ENCODE measurements around the gene VPS36.
A peak's percentile ranks its signal among the peaks of the same experiment; 100 is the strongest.

VPS36 gene

DNA sequence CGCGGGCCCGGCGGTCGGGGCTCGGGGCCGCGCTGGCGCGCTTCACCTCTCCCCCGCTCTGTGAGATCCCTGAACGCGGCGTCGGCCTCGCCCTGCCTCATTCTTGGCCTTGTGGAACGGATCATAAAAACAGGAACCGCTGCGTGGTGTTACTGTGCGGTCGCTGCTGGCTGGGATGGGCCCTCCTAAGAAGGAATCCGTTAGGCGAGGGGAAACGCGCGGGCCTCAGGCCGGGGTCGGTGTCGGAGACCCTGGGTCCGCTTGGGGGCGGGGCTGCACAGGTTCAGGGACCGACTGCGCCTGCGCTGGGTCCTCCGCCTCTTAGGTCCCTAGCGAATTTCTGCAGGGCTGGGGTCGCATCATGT lies 5.2 kb upstream of the VPS36 start:
- peak overlapping the region; percentile 91 for H3K4me3 ChIP-seq (ENCODE audit: low read depth, low read length)
- TF ChIP-seq, protein P1, sequence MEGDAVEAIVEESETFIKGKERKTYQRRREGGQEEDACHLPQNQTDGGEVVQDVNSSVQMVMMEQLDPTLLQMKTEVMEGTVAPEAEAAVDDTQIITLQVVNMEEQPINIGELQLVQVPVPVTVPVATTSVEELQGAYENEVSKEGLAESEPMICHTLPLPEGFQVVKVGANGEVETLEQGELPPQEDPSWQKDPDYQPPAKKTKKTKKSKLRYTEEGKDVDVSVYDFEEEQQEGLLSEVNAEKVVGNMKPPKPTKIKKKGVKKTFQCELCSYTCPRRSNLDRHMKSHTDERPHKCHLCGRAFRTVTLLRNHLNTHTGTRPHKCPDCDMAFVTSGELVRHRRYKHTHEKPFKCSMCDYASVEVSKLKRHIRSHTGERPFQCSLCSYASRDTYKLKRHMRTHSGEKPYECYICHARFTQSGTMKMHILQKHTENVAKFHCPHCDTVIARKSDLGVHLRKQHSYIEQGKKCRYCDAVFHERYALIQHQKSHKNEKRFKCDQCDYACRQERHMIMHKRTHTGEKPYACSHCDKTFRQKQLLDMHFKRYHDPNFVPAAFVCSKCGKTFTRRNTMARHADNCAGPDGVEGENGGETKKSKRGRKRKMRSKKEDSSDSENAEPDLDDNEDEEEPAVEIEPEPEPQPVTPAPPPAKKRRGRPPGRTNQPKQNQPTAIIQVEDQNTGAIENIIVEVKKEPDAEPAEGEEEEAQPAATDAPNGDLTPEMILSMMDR (IDR thresholded peaks at IDR 0.05; ENCODE audit: low read depth, low read length), result no peak

DNA sequence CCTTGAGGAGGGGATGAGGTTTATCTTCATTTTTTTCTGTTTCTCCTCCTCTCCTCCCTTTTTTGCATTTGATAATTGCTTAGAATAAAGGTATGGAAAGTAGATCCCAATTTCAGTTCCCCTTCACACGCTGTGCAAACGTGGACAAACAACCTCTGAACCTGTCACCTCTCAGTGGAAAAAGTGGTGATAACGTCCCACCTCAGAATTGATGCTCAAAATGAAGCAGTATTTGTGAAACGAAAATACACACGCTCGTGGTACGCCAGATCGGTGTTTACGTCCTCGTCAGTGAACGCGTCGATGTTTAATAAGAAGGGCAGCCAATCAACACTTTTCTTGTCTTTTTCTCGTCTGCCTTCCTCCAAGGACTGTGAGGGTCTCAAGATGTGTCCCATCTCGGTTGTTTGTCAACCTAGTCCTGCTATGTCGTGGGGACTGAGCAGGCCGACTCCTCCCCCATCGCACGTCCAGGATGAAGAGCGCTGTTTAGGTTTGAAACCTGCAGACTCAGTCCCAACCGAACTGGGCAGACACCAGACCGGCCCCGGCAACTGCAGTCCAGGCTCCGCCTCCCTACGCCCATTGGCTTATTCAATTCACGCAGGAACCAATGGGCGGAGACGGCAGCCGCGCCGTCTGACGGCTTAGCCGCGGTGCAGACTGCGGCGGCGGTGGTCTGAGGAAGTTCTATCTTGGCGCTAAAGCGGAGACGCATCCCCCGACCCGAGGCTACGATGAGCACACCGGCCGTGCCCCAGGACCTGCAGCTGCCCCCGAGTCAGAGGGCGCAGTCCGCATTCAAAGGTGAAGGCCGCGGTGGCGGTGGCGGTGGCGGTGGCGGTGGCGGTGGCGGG lies 4.6 kb upstream of the VPS36 start, which contains the start of gene CKAP2:
Gene CKAP2, plus strand, starts transcription at position 659 of the 857 bp plus-strand sequence. Its CDS starts 79 bp downstream, at position 738.
- TF ChIP-seq, protein P1 (IDR thresholded peaks at IDR 0.05; ENCODE audit: low read depth, low read length), result no peak
- H3K4me3 ChIP-seq (ENCODE audit: low read depth, low read length), result peak within 1 kb of the TSS; percentile 91

DNA sequence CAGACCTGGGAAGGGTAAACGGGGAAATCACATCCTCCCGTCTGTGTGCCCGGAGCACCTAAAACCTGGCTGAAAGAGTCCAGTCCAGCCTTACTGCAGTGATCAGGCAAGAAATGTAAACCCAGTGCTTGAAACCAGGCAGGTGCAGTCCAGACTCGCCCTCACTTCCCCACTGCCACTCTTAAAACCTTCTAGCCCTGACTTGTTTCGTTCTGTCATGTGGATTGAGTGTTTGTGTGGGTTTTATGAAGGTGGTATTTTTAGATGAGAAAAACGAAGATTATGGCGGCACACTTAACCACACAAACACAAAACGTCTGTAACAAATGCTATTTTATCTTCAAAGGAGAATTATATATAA lies 4.0 kb upstream of the VPS36 start:
- TF ChIP-seq, protein P1 (IDR thresholded peaks at IDR 0.05; ENCODE audit: low read depth, low read length), result no peak
- H3K4me3 ChIP-seq (ENCODE audit: low read depth, low read length), result peak overlapping the region; percentile 91

DNA sequence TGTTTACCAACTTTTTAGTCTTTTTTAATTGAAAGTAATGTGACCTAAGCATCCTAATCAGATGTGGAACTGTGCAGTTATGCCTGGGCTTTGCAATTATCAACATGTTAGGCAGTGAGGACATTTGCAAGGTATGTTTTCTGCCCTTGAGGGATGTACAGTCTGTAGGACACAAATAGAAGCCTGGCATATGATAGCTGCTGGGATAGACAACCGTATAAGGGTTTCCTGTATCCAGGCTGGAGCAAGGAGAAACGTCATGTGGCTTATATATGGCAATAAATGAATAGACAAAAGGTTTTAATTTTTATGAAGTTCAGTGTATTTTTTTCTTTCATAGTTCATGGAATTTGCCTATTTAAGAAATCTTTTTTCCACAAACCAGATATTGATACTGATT lies 2.0 kb upstream of the VPS36 start:
- TF ChIP-seq, protein P1 (IDR thresholded peaks at IDR 0.05; ENCODE audit: low read depth, low read length), result no peak
- no peak overlapping the region for H3K4me3 ChIP-seq (ENCODE audit: low read depth, low read length)

DNA sequence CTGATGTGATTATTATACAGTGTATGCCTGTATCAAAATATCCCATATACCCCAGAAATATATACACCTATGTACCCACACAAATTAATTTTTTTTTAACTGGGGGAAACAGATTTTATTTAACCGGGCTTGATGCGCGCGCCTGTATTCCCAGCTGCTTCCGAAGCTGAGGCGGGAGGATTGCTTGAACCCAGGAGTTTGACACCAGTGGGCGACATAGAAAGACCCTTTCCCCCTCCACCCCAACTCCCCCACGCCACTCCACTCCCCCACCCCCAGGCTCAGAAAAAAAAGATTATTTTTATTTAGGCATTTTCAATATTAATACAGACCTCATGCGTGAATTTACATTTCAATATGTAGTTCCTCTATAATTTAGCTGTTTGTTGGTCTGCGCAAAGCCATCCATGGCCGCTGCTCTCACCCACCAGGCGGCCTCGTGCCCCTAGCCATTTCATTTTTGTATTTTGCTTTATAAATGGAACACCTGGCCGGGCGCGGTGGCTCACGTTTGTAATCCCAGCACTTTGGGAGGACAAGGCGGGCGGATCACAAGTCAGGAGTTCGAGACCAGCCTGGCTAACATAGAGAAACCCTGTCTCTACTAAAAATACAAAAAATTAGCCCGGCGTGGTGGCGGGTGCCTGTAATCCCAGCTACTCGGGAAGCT lies 836 bp upstream of the VPS36 start:
- TF ChIP-seq, protein P1 (IDR thresholded peaks at IDR 0.05; ENCODE audit: low read depth, low read length), result no peak
- H3K4me3 ChIP-seq (ENCODE audit: low read depth, low read length), result no peak overlapping the region

DNA sequence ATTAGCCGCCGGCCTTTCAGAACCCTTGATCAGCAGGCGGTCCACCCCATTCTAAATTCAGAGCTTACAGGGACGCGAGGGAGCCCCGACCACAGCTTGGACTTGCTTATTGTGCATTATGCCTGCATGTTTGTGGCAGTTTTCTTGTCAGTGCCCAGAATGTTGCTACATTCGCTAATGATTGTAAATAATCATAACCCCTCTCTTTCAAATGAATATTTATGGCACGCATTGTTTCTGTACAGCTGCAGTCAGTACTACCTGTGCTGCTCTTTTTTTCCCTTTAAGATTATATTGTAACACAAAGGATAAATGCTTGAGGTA lies 321 bp upstream of the VPS36 start:
- TF ChIP-seq, protein P1 (IDR thresholded peaks at IDR 0.05; ENCODE audit: low read depth, low read length), result no peak
- no peak overlapping the region for H3K4me3 ChIP-seq (ENCODE audit: low read depth, low read length)

DNA sequence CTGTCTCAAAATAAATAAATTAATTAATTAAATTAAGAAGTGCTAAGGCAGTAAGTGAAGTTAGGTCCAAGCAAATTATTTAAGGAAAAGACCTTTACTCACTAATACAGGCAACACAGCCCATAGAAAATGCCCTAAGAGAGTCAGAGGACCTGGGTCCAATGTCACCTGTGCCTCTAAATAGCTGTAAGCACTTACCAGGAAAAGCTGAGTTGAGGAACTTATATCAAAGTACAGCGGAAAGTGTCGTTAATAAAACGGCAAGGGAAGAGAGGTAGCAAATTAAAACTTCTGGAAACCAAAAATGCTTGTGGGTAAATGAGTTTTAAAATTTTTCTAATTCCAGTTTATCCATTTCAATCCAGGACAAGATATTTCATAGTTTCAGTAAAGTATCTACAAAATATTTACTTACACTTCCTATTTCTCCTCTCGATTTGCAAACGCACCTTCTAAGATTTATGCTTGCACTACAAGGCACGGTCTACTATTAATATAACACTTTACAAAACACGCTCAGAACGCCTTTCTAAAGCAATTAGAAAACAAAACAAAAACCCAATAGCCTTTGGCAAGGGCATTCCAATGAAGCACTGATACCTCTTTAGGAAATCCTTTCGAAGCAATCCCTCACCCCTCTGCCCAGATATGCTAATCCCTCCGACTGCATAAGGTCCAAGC lies 963 bp downstream of the VPS36 start:
- TF ChIP-seq, protein P1 (IDR thresholded peaks at IDR 0.05; ENCODE audit: low read depth, low read length), result no peak
- peak overlapping the region; percentile 64 for H3K4me3 ChIP-seq (ENCODE audit: low read depth, low read length)
